ENCODE results near the gene RSRC1. TPM values are rescaled to one million over a fixed set of nuclear protein-coding genes. Genes with fewer than 3 reads are reported as not detected.

The RSRC1 gene
- total and polyA plus RNA-seq, 2 of the 13 experiments (the other 11 are each of a cell fraction or from before 2014, with no cell fraction given), result 4.9 to 63.0 TPM

GRCh38 chr3:158127250-158128219 is 17.6 kb downstream of the RSRC1 start:
- Histone ChIP-seq H4K20me1 (ENCODE audit: insufficient read depth, low read length) (no peaks in the 10 kb centered on the region), H3K4me3 (replicated peaks in 1 of 3; ENCODE audit: insufficient read depth in 1 of 3, low read depth in 2 of 3, low read length in 3 of 3) (no peak overlapping the region), H3K9me3 (ENCODE audit: low read length) (no peaks in the 10 kb centered on the region), H3K9ac (ENCODE audit: insufficient read depth, low read depth, low read length) (no peak overlapping the region), H3K4me2 (ENCODE audit: low read depth, low read length) (no peak overlapping the region), H3K27me3 (ENCODE audit: control insufficient read depth in 1 of 2, insufficient read depth in 2 of 2, low read length in 2 of 2) (no peaks in the 10 kb centered on the region), H3K4me1 (ENCODE audit: insufficient read depth, low read length) (no peaks in the 10 kb centered on the region), H3K36me3 (replicated peaks in 1 of 2; ENCODE audit: control insufficient read depth in 1 of 2, insufficient read depth in 2 of 2, low read length in 2 of 2) (peaks cover 1 to 19% of the 10 kb centered on the region in 2 experiments; a peak in 3 of 5 replicates), H3K79me2 (ENCODE audit: insufficient read depth, low read length) (no peaks in the 10 kb centered on the region), H2AFZ (ENCODE audit: low read length) (no peak overlapping the region), H3K27ac (ENCODE audit: extremely low read length, insufficient read depth, low read length) (no peak overlapping the region)
- ChIA-PET POLR2A (interaction anchor here (1.7 kb wide), 1 partner anchor 17 kb away, joined by 5 read pairs; the partner anchor contains the start of gene RSRC1), CTCF (ENCODE audit: low intra/inter-chr PET ratio, low total read pairs) (no interaction called here)
- intact Hi-C loops (cut with micrococcal nuclease; ENCODE audit: unreplicated experiment), result no loop called here
- WGBS (ENCODE audit: low lambda C conversion rate), result 96% methylated on average over 3 of the region's 3 CpGs
- no TSS peak for BruUV-seq (replicated peaks)
- ATAC-seq (no peak), DNase-seq (ENCODE audit: low spot score) (no peak), FAIRE-seq (no peak)
- TF ChIP-seq ZNF230 (CRISPR knock-in tag; IDR thresholded peaks at IDR 0.05), result no peak
- peak; percentile 71; the same call in 1 of the 2 replicates for TF ChIP-seq NFE2 (CRISPR knock-in tag; IDR thresholded peaks at IDR 0.05)
- in situ Hi-C loops (cut with HindIII; ENCODE audit: extremely low pct_ligation_motif_present, low pct_unique_long_range_greater_than_20kb), result no loop called here

- 90% methylated on average over 6 of the region's 6 CpGs for WGBS (ENCODE audit: low lambda C conversion rate)
- no TSS peak for BruUV-seq (replicated peaks)
- in situ Hi-C loops (cut with HindIII; ENCODE audit: extremely low pct_ligation_motif_present, low pct_unique_long_range_greater_than_20kb) (no loop called here), intact Hi-C loops (cut with micrococcal nuclease; ENCODE audit: unreplicated experiment) (no loop called here)
- no peak overlapping the region for H2AFZ ChIP-seq (ENCODE audit: low read length)
- DNase-seq (ENCODE audit: low spot score) (no peak), FAIRE-seq (no peak), ATAC-seq (no peak)
- no peak overlapping the region for H3K27ac ChIP-seq (ENCODE audit: extremely low read length, insufficient read depth, low read length)
- H3K9ac ChIP-seq (ENCODE audit: insufficient read depth, low read depth, low read length), result no peak overlapping the region
- POLR2A ChIA-PET, result no interaction called here
- no peak overlapping the region for H3K4me3 ChIP-seq (replicated peaks in 1 of 3; ENCODE audit: insufficient read depth in 1 of 3, low read depth in 2 of 3, low read length in 3 of 3)
- no peaks in the 10 kb centered on the region for H3K4me1 ChIP-seq (ENCODE audit: insufficient read depth, low read length)
- no peak overlapping the region for H3K4me2 ChIP-seq (ENCODE audit: low read depth, low read length)
- H3K27me3 ChIP-seq (ENCODE audit: control insufficient read depth in 1 of 2, insufficient read depth in 2 of 2, low read length in 2 of 2), result no peaks in the 10 kb centered on the region
- H3K36me3 ChIP-seq (replicated peaks in 1 of 2; ENCODE audit: control insufficient read depth in 1 of 2, insufficient read depth in 2 of 2, low read length in 2 of 2), result peaks cover 1 to 17% of the 10 kb centered on the region in 2 experiments; a peak in 3 of 5 replicates
- no peaks in the 10 kb centered on the region for H3K9me3 ChIP-seq (ENCODE audit: low read length)
- no peaks in the 10 kb centered on the region for H3K79me2 ChIP-seq (ENCODE audit: insufficient read depth, low read length)
- CTCF ChIA-PET (ENCODE audit: low intra/inter-chr PET ratio, low total read pairs), result no interaction called here
- TF ChIP-seq ZNF768 (CRISPR knock-in tag; IDR thresholded peaks at IDR 0.05) (no peak), SMARCC2 (IDR thresholded peaks at IDR 0.05) (no peak), RFX1 (IDR thresholded peaks at IDR 0.05) (no peak), POGK (CRISPR knock-in tag; conservative IDR thresholded peaks at IDR 0.05) (no peak), HNRNPUL1 (IDR thresholded peaks at IDR 0.05; ENCODE audit: low read depth, low read length) (no peak), CEBPB (IDR thresholded peaks at IDR 0.05; ENCODE audit: borderline replicate concordance, low read depth, low read length) (peak; percentile 40; the same call in 1 of the 2 replicates), PITX1 (CRISPR knock-in tag; IDR thresholded peaks at IDR 0.05) (no peak)
- no peaks in the 10 kb centered on the region for H4K20me1 ChIP-seq (ENCODE audit: insufficient read depth, low read length)
Observed at GRCh38 chr3:158128755-158129154, 18.9 kb downstream of the RSRC1 start.

All from HepG2 (cell line).